HK-2 (cell line): Measurements from ENCODE around the gene KIR3DL2.
"Not testable (repeated sequence)": the region's sequence is repeated elsewhere in the genome, so short reads cannot be mapped to it uniquely, and the experiment has no call there.

Source experiments
- DNase-seq: peaks from one replicate; pipeline ENCODE4 v3.0.0-alpha.2; 2018; ENCODE audit not compliant: unreplicated experiment

Gene KIR3DL2

DNA sequence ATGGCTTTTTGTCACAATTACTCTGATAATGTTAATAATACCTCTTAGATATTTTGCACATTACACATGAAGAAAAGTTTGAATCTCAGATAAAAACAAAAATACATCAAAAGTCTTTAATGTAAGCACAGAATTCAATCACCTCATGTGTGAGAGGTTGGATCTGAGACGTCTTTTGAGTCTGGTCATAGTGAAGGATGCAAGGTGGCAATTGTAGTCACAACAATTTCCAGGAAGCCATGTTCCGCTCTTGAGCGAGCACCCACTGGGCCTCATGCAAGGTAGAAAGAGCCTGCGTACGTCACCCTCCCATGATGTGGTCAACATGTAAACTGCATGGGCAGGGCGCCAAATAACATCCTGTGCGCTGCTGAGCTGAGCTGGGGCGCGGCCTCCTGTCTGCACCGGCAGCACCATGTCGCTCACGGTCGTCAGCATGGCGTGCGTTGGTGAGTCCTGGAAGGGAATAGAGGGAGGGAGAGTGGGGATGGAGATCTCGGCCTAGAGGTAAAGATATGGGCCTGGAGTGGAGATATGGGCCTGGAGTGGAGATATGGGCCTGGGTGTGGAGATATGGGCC lies at the start of gene KIR3DL2:
Gene KIR3DL2, plus strand, starts transcription at position 383 of the 580 bp plus-strand sequence. Its CDS starts 33 bp downstream, at position 416.
- DNase-seq: not testable (repeated sequence)

DNA sequence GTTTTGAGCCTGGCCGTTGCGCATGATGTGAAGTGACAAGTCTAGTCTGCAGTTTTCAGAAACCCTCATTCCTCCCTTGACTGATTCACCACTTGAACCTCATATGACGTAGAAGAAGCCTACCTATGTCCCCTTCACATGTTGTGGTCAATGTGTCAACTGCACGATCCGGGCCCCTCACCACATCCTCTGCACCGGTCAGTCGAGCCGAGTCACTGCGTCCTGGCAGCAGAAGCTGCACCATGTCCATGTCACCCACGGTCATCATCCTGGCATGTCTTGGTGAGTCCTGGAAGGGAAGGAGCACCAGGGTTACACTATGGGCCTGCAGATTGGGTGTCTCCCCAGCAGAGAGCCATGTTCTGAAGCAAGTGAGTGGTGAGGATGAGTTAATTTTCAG lies 46.8 kb upstream of the KIR3DL2 start, which contains the start of gene KIR2DL4:
Gene KIR2DL4, plus strand, starts transcription at position 201 of the 400 bp plus-strand sequence. Its CDS starts 42 bp downstream, at position 243.
- DNase-seq: no peak

GRCh38 chr19:54804101-54804500 lies 46.1 kb upstream of the KIR3DL2 start:
- DNase-seq: no peak

DNA sequence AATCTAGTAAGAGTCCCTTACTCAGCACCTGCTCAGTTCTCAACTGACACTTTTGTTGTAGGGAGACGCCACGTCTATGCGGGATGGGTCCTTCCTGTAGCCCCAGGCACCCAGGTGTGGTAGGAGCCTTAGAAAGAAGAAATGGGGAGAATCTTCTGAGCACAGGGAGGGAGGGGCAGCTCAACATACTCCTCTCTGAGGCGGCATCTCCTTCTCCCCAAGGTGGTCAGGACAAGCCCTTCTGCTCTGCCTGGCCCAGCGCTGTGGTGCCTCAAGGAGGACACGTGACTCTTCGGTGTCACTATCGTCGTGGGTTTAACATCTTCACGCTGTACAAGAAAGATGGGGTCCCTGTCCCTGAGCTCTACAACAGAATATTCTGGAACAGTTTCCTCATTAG lies 45.7 kb upstream of the KIR3DL2 start:
- no peak for DNase-seq

- DNase-seq: no peak
Observed at GRCh38 chr19:54805665-54806515, 44.4 kb upstream of the KIR3DL2 start.

- DNase-seq: no peak
Observed at GRCh38 chr19:54806516-54806838, 43.8 kb upstream of the KIR3DL2 start.

- DNase-seq: not testable (repeated sequence)
Observed at GRCh38 chr19:54814571-54814970, 35.7 kb upstream of the KIR3DL2 start.

GRCh38 chr19:54816251-54816650 lies 34.0 kb upstream of the KIR3DL2 start, which contains the start of gene KIR3DL1:
TSS of gene KIR3DL1 (plus strand) at chr19:54816468.
- not testable (repeated sequence) for DNase-seq

GRCh38 chr19:54817670-54818536 lies 32.3 kb upstream of the KIR3DL2 start:
- no peak for DNase-seq

DNA sequence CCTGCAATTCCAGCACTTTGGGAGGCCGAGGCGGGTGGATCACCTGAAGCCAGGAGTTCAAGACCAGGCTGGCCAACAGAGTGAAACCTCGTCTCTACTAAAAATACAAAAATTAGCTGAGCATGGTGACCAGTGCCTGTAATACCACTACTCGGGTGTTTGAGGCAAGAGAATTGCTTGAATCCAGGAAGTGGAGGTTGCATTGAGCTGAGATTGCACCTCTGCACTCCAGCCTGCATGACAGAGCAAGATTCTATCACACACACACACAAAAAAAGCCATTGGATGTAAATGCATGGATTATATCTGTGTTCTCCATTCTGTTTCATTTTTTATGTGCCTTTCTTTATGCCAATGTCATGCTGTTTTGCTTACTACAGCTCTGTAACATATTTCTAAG lies 25.8 kb upstream of the KIR3DL2 start:
- not testable (repeated sequence) for DNase-seq

- not testable (repeated sequence) for DNase-seq
Observed at GRCh38 chr19:54825326-54825725, 24.9 kb upstream of the KIR3DL2 start.

DNA sequence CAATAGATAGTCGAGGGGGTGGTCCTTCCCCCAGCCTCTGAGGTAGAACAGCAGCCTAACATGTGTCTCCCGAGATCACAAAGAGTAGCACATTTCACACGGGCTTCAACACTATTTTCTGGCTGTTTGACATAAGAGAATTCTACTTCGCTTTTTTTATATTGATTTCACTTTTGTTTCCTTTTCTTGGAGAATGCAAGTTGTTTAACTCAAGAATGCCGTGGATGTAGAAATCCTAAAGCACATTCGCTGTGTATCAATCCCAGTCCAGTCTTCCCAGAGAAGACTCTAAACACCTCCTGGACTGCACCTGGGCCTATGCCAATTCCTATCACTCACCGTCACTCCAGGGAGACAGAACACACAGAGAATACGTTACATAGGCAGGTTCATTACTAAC lies 22.2 kb upstream of the KIR3DL2 start:
- not testable (repeated sequence) for DNase-seq

DNA sequence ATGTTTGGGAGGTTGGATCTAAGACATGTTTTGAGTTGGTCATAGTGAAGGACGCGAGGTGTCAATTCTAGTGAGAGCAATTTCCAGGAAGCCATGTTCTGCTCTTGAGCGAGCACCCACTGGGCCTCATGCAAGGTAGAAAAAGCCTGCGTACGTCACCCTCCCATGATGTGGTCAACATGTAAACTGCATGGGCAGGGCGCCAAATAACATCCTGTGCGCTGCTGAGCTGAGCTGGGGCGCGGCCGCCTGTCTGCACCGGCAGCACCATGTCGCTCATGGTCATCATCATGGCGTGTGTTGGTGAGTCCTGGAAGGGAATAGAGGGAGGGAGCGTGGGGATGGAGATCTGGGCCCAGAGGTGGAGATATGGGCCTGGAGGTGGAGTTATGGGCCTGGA lies 17.7 kb upstream of the KIR3DL2 start, which contains the start of gene KIR2DS4:
Gene KIR2DS4, plus strand, starts transcription at position 181 of the 400 bp plus-strand sequence.
- DNase-seq: not testable (repeated sequence)

DNA sequence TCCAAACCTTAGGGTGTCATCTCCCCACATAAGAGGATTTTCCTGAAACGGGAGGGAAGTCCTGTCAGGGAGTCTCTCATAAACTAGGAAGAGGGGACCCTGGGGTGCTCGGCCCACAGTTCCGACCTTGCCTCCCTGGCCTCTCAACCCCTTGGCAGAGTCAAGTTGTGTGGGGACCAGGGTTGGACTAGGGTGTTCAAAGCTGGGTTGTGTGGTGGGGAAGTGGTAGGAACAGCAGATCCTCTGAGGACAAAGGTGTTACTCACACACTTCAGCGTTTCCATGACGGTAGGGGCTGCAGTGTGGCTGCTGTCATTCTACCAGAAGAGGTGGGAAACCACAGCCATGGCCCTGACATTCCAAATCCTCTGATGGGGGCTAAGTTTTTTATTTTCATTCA lies 15.1 kb upstream of the KIR3DL2 start:
- DNase-seq: not testable (repeated sequence)

DNA sequence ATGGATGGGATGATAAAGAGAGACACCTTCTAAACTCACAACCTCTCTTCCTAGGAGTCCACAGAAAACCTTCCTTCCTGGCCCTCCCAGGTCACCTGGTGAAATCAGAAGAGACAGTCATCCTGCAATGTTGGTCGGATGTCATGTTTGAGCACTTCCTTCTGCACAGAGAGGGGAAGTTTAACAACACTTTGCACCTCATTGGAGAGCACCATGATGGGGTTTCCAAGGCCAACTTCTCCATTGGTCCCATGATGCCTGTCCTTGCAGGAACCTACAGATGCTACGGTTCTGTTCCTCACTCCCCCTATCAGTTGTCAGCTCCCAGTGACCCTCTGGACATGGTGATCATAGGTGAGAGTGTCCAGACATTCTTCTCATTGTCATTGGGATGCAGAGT lies 12.7 kb upstream of the KIR3DL2 start:
- DNase-seq: not testable (repeated sequence)

DNA sequence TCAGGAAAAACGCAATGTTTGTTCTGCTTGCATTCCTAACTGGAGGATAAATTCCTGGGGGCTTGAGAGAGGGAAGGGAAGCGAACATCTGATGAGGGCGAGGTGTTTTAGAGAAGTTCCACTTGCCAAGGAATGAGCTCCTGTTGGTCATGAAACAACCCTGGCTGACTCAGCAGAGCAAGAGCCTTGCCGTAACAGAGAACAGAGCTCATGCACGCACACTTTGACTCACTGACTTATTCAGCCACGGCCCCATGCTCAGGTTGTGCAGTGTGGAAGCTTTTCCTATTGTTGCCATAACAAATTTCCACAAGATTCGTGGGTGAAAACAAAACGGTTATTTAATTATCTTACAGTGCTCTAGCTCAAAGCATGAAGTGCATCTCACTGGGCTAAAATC lies 7.1 kb upstream of the KIR3DL2 start:
- not testable (repeated sequence) for DNase-seq

GRCh38 chr19:54850930-54851329 lies 687 bp downstream of the KIR3DL2 start:
- no peak for DNase-seq

DNA sequence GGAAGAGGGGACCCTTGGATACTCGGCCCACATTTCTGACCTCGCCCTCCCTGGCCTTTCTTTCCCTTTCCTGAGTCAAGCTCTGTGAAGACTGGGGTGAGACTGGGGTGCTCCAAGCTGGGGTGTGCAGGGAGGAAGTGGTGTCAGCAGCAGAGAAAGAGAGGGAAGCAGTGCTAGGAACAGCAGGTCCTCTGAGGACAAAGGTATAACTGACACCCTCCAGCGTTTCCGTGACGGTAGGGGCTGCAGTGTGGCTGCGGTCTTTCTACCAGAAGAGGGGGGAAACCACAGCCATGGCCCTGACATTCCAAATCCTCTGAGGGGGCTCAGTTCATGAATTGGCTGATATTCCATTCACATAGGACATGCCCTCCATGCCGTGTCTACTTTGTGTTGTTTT lies 1.1 kb downstream of the KIR3DL2 start:
- DNase-seq: no peak

- DNase-seq: not testable (repeated sequence)
Observed at GRCh38 chr19:54855241-54855640, 5.0 kb downstream of the KIR3DL2 start.

DNA sequence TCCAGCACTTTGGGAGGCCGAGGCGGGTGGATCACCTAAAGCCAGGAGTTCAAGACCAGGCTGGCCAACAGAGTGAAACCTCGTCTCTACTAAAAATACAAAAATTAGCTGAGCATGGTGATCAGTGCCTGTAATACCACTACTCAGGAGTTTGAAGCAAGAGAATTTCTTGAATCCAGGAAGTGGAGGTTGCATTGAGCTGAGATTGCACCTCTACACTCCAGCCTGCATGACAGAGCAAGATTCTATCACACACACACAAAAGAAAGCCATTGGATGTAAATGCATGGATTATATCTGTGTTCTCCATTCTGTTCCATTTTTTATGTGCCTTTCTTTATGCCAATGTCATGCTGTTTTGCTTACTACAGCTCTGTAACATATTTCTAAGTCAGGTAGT lies 8.2 kb downstream of the KIR3DL2 start:
- DNase-seq: not testable (repeated sequence)

GRCh38 chr19:54859421-54859820 lies 9.2 kb downstream of the KIR3DL2 start:
- DNase-seq: peak; percentile 47

- not testable (repeated sequence) for DNase-seq
Observed at GRCh38 chr19:54863459-54863858, 13.2 kb downstream of the KIR3DL2 start.
